HepG2 (cell line): ENCODE data around the gene SMAD6. TPM values are rescaled to one million over a fixed set of nuclear protein-coding genes. Genes with fewer than 3 reads are reported as not detected.

Source experiments
- ATAC-seq: fragments of 200-7000 bp; cut with Tn5 transposase; 3 replicates; pipeline ENCODE4 v1.9.1; 2020; ENCODE audit warnings: mild to moderate bottlenecking, moderate library complexity
- BruUV-seq: library from RNA; stranded (reverse); fragments of 400-500 nt; replicated peaks from 2 replicates; lab custom pipeline; 2021; lab: Mats Ljungman, UMichigan
- CTCF ChIA-PET: fragments of 300-600 bp; formaldehyde crosslinking; extraction: SDS; loops from one replicate; lab custom pipeline; 2021; ENCODE audit warnings: low total read pairs, inconsistent platforms, low intra/inter-chr PET ratio; lab: Yijun Ruan, JAX
- POLR2A ChIA-PET: fragments of 350-600 bp; sonication (Branson Sonifier 250); formaldehyde crosslinking; loops from one replicate; lab custom pipeline; 2020; ENCODE audit warnings: antibody characterized with exemption, inconsistent platforms; lab: Yijun Ruan, JAX
- DNase-seq: peaks from one replicate; pipeline ENCODE4 v3.0.0-alpha.2; 2015; ENCODE audit warnings: low spot score
- FAIRE-seq: peaks from 3 replicates; lab custom pipeline; 2011; peaks lifted over from hg19 to GRCh38; lab: Jason Lieb, UNC
- H2AFZ ChIP-seq: one replicate; pipeline ENCODE4 v1.6.1; 2011; ENCODE audit warnings: low read length, inconsistent platforms
- H3K27ac ChIP-seq: fragments of 300-600 bp; 3 replicates; pipeline ENCODE4 v1.8.0; 2011; ENCODE audit warnings: mixed run types, mild to moderate bottlenecking, mixed read lengths, low read length, inconsistent platforms; ENCODE audit not compliant: insufficient read depth; ENCODE audit errors: extremely low read length
- H3K27me3 ChIP-seq, 2 experiments: fragments of 200-600 bp in 1 of 2; 2 replicates in 1 of 2; 3 replicates in 1 of 2; pipeline versions ENCODE4 v1.6.0 to v1.8.0; 2011; ENCODE audit warnings: low read length in 2 of 2, mild to moderate bottlenecking in 2 of 2, moderate library complexity in 2 of 2, inconsistent platforms in 1 of 2; ENCODE audit not compliant: insufficient read depth in 2 of 2, control insufficient read depth in 1 of 2
- H3K36me3 ChIP-seq, 2 experiments: fragments of 200-600 bp in 1 of 2; replicated peaks in 1 of 2; 2 replicates in 1 of 2; 3 replicates in 1 of 2; pipeline versions ENCODE4 v1.5.1 to v1.8.0; 2011; ENCODE audit warnings: low read length in 2 of 2, inconsistent platforms in 1 of 2; ENCODE audit not compliant: insufficient read depth in 2 of 2, control insufficient read depth in 1 of 2
- H3K4me1 ChIP-seq: 2 replicates; pipeline ENCODE4 v1.5.1; 2012; ENCODE audit warnings: low read length, inconsistent platforms; ENCODE audit not compliant: insufficient read depth
- H3K4me2 ChIP-seq: 2 replicates; pipeline ENCODE4 v1.6.0; 2011; ENCODE audit warnings: low read depth, low read length, inconsistent platforms
- H3K4me3 ChIP-seq, 3 experiments: fragments of 200-600 bp in 1 of 3; sonication (generic), shearing (Covaris generic) in 1 of 3; replicated peaks in 1 of 3; 2 replicates each; pipeline ENCODE4 v1.5.1; 2011 to 2016; ENCODE audit warnings: low read length in 3 of 3, inconsistent platforms in 2 of 3, low read depth in 2 of 3, mild to moderate bottlenecking in 2 of 3, control low read depth in 1 of 3, mixed read lengths in 1 of 3; ENCODE audit not compliant: insufficient read depth in 1 of 3
- H3K79me2 ChIP-seq: one replicate; pipeline ENCODE4 v1.6.1; 2011; ENCODE audit warnings: low read length, inconsistent platforms; ENCODE audit not compliant: insufficient read depth
- H3K9ac ChIP-seq: 2 replicates; pipeline ENCODE4 v1.6.0; 2011; ENCODE audit warnings: mild to moderate bottlenecking, low read depth, low read length, inconsistent platforms; ENCODE audit not compliant: insufficient read depth
- H3K9me3 ChIP-seq: 2 replicates; pipeline ENCODE4 v1.5.1; 2012; ENCODE audit warnings: mild to moderate bottlenecking, low read length
- H4K20me1 ChIP-seq: 2 replicates; pipeline ENCODE4 v1.6.0; 2011; ENCODE audit warnings: inconsistent platforms, mild to moderate bottlenecking, low read length, moderate library complexity; ENCODE audit not compliant: insufficient read depth
- ARNT ChIP-seq: fragments of 450-650 bp; IDR thresholded peaks from 2 replicates; pipeline ENCODE4 v1.6.1; 2017
- FUBP1 ChIP-seq: sonication (generic); formaldehyde crosslinking; IDR thresholded peaks from 2 replicates; pipeline ENCODE4 v1.5.1; 2020; ENCODE audit warnings: missing genetic modification reagents, mild to moderate bottlenecking, borderline replicate concordance
- MAFG ChIP-seq: sonication (generic); formaldehyde crosslinking; IDR thresholded peaks from 2 replicates; pipeline ENCODE4 v1.5.1; 2020; ENCODE audit warnings: mild to moderate bottlenecking, missing genetic modification reagents
- NAIF1 ChIP-seq: sonication (generic); formaldehyde crosslinking; IDR thresholded peaks from 2 replicates; pipeline ENCODE4 v1.5.0; 2020; ENCODE audit warnings: mild to moderate bottlenecking, missing genetic modification reagents, borderline replicate concordance
- PRDM15 ChIP-seq: sonication (generic); formaldehyde crosslinking; IDR thresholded peaks from 2 replicates; pipeline ENCODE4 v1.4.0; 2020; ENCODE audit warnings: missing genetic modification reagents
- SKI ChIP-seq: fragments of 450-650 bp; IDR thresholded peaks from one replicate; pipeline ENCODE4 v1.6.1; 2018; ENCODE audit warnings: mild to moderate bottlenecking; ENCODE audit not compliant: partially characterized antibody
- SMARCC2 ChIP-seq: fragments of 450-650 bp; IDR thresholded peaks from 2 replicates; pipeline ENCODE4 v1.6.1; 2017; ENCODE audit warnings: antibody characterized with exemption, mild to moderate bottlenecking
- ZFP90 ChIP-seq: sonication (generic); formaldehyde crosslinking; IDR thresholded peaks from 2 replicates; pipeline ENCODE4 v1.8.0; 2022; ENCODE audit warnings: missing genetic modification reagents, mild to moderate bottlenecking, inconsistent platforms, borderline replicate concordance
- ZKSCAN1 ChIP-seq: fragments of 150-350 bp; IDR thresholded peaks from 2 replicates; pipeline ENCODE4 v1.6.1; 2014; ENCODE audit warnings: low read length
- ZNF30 ChIP-seq: sonication (generic); formaldehyde crosslinking; IDR thresholded peaks from 2 replicates; pipeline ENCODE4 v1.5.0; 2020; ENCODE audit warnings: mild to moderate bottlenecking, missing genetic modification reagents
- WGBS: methylation state at CpG from one replicate; pipeline ENCODE4 v1.1.6; 2017; ENCODE audit warnings: low lambda C conversion rate; 5-methylcytosine and 5-hydroxymethylcytosine counted together
- in situ Hi-C: cut with HindIII; loops from 2 replicates; pipeline ENCODE4 v1.10.0; 2017; ENCODE audit warnings: low pct_unique_long_range_greater_than_20kb; ENCODE audit not compliant: extremely low pct_ligation_motif_present
- intact Hi-C: fragments of 100-400 bp; cut with micrococcal nuclease; formaldehyde crosslinking; loops from one replicate; pipeline ENCODE4 v1.10.0; 2022; ENCODE audit not compliant: unreplicated experiment
- polyA plus RNA-seq, 8 experiments: library from polyadenylated mRNA; depleted of rRNA in 3 of 8; stranded (reverse) in 7 of 8; unstranded in 1 of 8; fragments of >200 nt; fragmentation: Illumina TruSeq in 4 of 8; extraction: Trizol in 4 of 8; gene quantifications; 2 replicates each; pipeline versions ENCODE4 v1.2.1 to v1.2.3, GENCODE V29; 2011 to 2016; ENCODE audit warnings: low read depth in 4 of 8, missing spikeins in 1 of 8, mixed read lengths in 1 of 8; ENCODE audit not compliant: insufficient read depth in 1 of 8
- total RNA-seq, 5 experiments: library from RNA; depleted of rRNA; stranded (reverse); fragments of >200 nt; fragmentation: Illumina TruSeq; extraction: Trizol; gene quantifications; 2 replicates each; pipeline ENCODE4 v1.2.3, GENCODE V29; 2016; ENCODE audit warnings: low read depth in 1 of 5
- TF ChIP-seq, protein P1 (sequence below): sonication (generic); formaldehyde crosslinking; IDR thresholded peaks from 2 replicates; pipeline ENCODE4 v1.4.0; 2020; ENCODE audit warnings: missing genetic modification reagents

SMAD6 gene
- total and polyA plus RNA-seq, 2 of the 13 experiments (the other 11 are each of a cell fraction or from before 2014, with no cell fraction given), result 3.3 to 4.4 TPM

- 70% methylated on average over 9 of the region's 10 CpGs for WGBS
- Histone ChIP-seq H3K27me3 (peaks cover 0 to 6% of the 10 kb centered on the region in 2 experiments; a peak in 3 of 5 replicates), H3K79me2 (no peaks in the 10 kb centered on the region), H3K4me1 (no peaks in the 10 kb centered on the region), H3K9ac (no peak overlapping the region), H3K27ac (no peak overlapping the region), H3K4me3 (no peak overlapping the region), H3K36me3 (no peaks in the 10 kb centered on the region), H3K9me3 (no peaks in the 10 kb centered on the region), H4K20me1 (no peaks in the 10 kb centered on the region), H2AFZ (no peak overlapping the region), H3K4me2 (no peak overlapping the region)
- FAIRE-seq (no peak), ATAC-seq (no peak), DNase-seq (no peak)
- intact Hi-C loops (no loop called here), in situ Hi-C loops (no loop called here)
- CTCF ChIA-PET, result no interaction called here
- TF ChIP-seq NAIF1 (CRISPR knock-in tag), result no peak
- TF ChIP-seq ZFP90, result no peak
- TF ChIP-seq MAFG, result no peak
- no peak for TF ChIP-seq SMARCC2
- TF ChIP-seq, protein P1, sequence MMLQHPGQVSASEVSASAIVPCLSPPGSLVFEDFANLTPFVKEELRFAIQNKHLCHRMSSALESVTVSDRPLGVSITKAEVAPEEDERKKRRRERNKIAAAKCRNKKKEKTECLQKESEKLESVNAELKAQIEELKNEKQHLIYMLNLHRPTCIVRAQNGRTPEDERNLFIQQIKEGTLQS (CRISPR knock-in tag), result no peak
- no peak for TF ChIP-seq FUBP1 (CRISPR knock-in tag)
- no peak for TF ChIP-seq ZNF30
- no peak for TF ChIP-seq ZKSCAN1
- TF ChIP-seq ARNT, result no peak
- no peak for TF ChIP-seq SKI
- no peak for TF ChIP-seq PRDM15 (CRISPR knock-in tag)
- no TSS peak for BruUV-seq
- POLR2A ChIA-PET, result no interaction called here
Observed at GRCh38 chr15:66795851-66796250, 93.8 kb downstream of the SMAD6 start.
